Activated CD4-positive, alpha-beta memory T cell treated with anti-CD3 and anti-CD28 coated beads, Interleukin-2, amount 10 ng/mL, durations not matched to agents 7 days and 5 days (primary cell): ENCODE results near the gene GMDS. TPM values are rescaled to one million over a fixed set of nuclear protein-coding genes. Genes with fewer than 3 reads are reported as not detected.

ENCODE experiments used
- CTCF ChIA-PET: fragments of 350-600 bp; sonication (Branson Sonifier 250); formaldehyde crosslinking; loops from one replicate; lab custom pipeline; 2021; ENCODE audit warnings: antibody characterized with exemption, inconsistent platforms; lab: Charles Lee
- POLR2A ChIA-PET: fragments of 350-600 bp; sonication (Branson Sonifier 250); formaldehyde crosslinking; loops from one replicate; lab custom pipeline; 2021; ENCODE audit warnings: antibody characterized with exemption; lab: Charles Lee
- DNase-seq: peaks from one replicate; pipeline ENCODE4 v3.0.0-alpha.2; 2020
- H3K27ac Mint-ChIP-seq: one replicate; pipeline ENCODE4 v1.8.0; 2021; ENCODE audit warnings: mild to moderate bottlenecking, mixed read lengths
- H3K27me3 Mint-ChIP-seq: one replicate; pipeline ENCODE4 v1.8.0; 2021; ENCODE audit warnings: mixed read lengths
- H3K36me3 Mint-ChIP-seq: one replicate; pipeline ENCODE4 v1.8.0; 2021; ENCODE audit warnings: low read depth, mixed read lengths
- H3K4me1 Mint-ChIP-seq: one replicate; pipeline ENCODE4 v1.8.0; 2021; ENCODE audit warnings: mixed read lengths
- H3K4me3 Mint-ChIP-seq: one replicate; pipeline ENCODE4 v1.8.0; 2021; ENCODE audit warnings: mild to moderate bottlenecking, mixed read lengths
- H3K9me3 Mint-ChIP-seq: one replicate; pipeline ENCODE4 v1.8.0; 2021; ENCODE audit warnings: mixed read lengths
- total RNA-seq, 2 experiments: library from RNA; stranded (reverse); gene quantifications; one replicate each; pipeline ENCODE4 v1.2.3, GENCODE V29; 2021

GMDS gene
- total RNA-seq, 2 experiments from 2014 or later = 23.7 to 24.7 TPM

- H3K4me3 Mint-ChIP-seq = no peak overlapping the region
- ChIA-PET CTCF (interaction anchor here (0.5 to 1.4 kb wide), 8 partner anchors 10 to 502 kb away, joined by 3 to 4 read pairs (median 3); no protein-coding TSS in a partner anchor), POLR2A (no interaction called here)
- H3K9me3 Mint-ChIP-seq = no peaks in the 10 kb centered on the region
- no peak for DNase-seq
- no peaks in the 10 kb centered on the region for H3K36me3 Mint-ChIP-seq
- H3K4me1 Mint-ChIP-seq = no peaks in the 10 kb centered on the region
- no peak overlapping the region for H3K27ac Mint-ChIP-seq
- H3K27me3 Mint-ChIP-seq = no peaks in the 10 kb centered on the region
Observed at GRCh38 chr6:2104524-2104880, 140.9 kb downstream of the GMDS start.

GRCh38 chr6:2103765-2104523 is 141.5 kb downstream of the GMDS start:
- Mint-ChIP-seq H3K27ac (no peak overlapping the region), H3K4me3 (no peak overlapping the region), H3K36me3 (no peaks in the 10 kb centered on the region), H3K27me3 (no peaks in the 10 kb centered on the region), H3K9me3 (no peaks in the 10 kb centered on the region), H3K4me1 (no peaks in the 10 kb centered on the region)
- no peak for DNase-seq
- ChIA-PET CTCF (interaction anchor here (0.7 to 1.4 kb wide), 8 partner anchors 9 to 501 kb away, joined by 3 to 6 read pairs (median 4); no protein-coding TSS in a partner anchor), POLR2A (no interaction called here)

- no peak for DNase-seq
- ChIA-PET CTCF (no interaction called here), POLR2A (no interaction called here)
- Mint-ChIP-seq H3K4me3 (no peak overlapping the region), H3K27me3 (no peaks in the 10 kb centered on the region), H3K9me3 (no peaks in the 10 kb centered on the region), H3K4me1 (no peaks in the 10 kb centered on the region), H3K27ac (no peak overlapping the region), H3K36me3 (no peaks in the 10 kb centered on the region)
Observed at GRCh38 chr6:2102966-2103365, 142.4 kb downstream of the GMDS start.

- ChIA-PET POLR2A (no interaction called here), CTCF (no interaction called here)
- Mint-ChIP-seq H3K27ac (no peak overlapping the region), H3K36me3 (no peaks in the 10 kb centered on the region), H3K9me3 (no peaks in the 10 kb centered on the region), H3K4me1 (no peaks in the 10 kb centered on the region), H3K4me3 (no peak overlapping the region), H3K27me3 (no peaks in the 10 kb centered on the region)
- DNase-seq = no peak
Observed at GRCh38 chr6:2102316-2102883, 143.0 kb downstream of the GMDS start.

GRCh38 chr6:2101213-2101612 is 144.2 kb downstream of the GMDS start:
- CTCF ChIA-PET = no interaction called here
- no peak overlapping the region for H3K27ac Mint-ChIP-seq
- no peaks in the 10 kb centered on the region for H3K4me1 Mint-ChIP-seq

GRCh38 chr6:2099870-2100269 is 145.5 kb downstream of the GMDS start:
- H3K9me3 Mint-ChIP-seq = no peaks in the 10 kb centered on the region

More at GRCh38 chr6:2101213-2101612, 144.2 kb downstream of the GMDS start:
- Mint-ChIP-seq H3K9me3 (no peaks in the 10 kb centered on the region), H3K27me3 (no peaks in the 10 kb centered on the region), H3K4me3 (no peak overlapping the region), H3K36me3 (no peaks in the 10 kb centered on the region)
- POLR2A ChIA-PET = no interaction called here
- DNase-seq = no peak

GRCh38 chr6:2097464-2097863 is 147.9 kb downstream of the GMDS start:
- Mint-ChIP-seq H3K27me3 (no peaks in the 10 kb centered on the region), H3K4me1 (no peaks in the 10 kb centered on the region)
- CTCF ChIA-PET = no interaction called here

More at GRCh38 chr6:2099870-2100269, 145.5 kb downstream of the GMDS start:
- H3K27me3 Mint-ChIP-seq = no peaks in the 10 kb centered on the region
- CTCF ChIA-PET = no interaction called here
- no peak overlapping the region for H3K27ac Mint-ChIP-seq
- no peaks in the 10 kb centered on the region for H3K4me1 Mint-ChIP-seq
- H3K36me3 Mint-ChIP-seq = no peaks in the 10 kb centered on the region
- POLR2A ChIA-PET = no interaction called here
- no peak for DNase-seq
- no peak overlapping the region for H3K4me3 Mint-ChIP-seq

GRCh38 chr6:2094642-2095041 is 150.8 kb downstream of the GMDS start:
- Mint-ChIP-seq H3K36me3 (no peaks in the 10 kb centered on the region), H3K27me3 (no peaks in the 10 kb centered on the region), H3K4me1 (no peaks in the 10 kb centered on the region), H3K4me3 (no peak overlapping the region), H3K9me3 (no peaks in the 10 kb centered on the region), H3K27ac (no peak overlapping the region)
- ChIA-PET POLR2A (no interaction called here), CTCF (interaction anchor here (0.8 kb wide), 1 partner anchor 10 kb away, joined by 3 read pairs; no protein-coding TSS in a partner anchor)
- no peak for DNase-seq

More at GRCh38 chr6:2097464-2097863, 147.9 kb downstream of the GMDS start:
- POLR2A ChIA-PET = interaction anchor here (1.2 kb wide), 1 partner anchor 489 kb away, joined by 3 read pairs; no protein-coding TSS in a partner anchor
- H3K36me3 Mint-ChIP-seq = no peaks in the 10 kb centered on the region
- no peak overlapping the region for H3K27ac Mint-ChIP-seq
- no peaks in the 10 kb centered on the region for H3K9me3 Mint-ChIP-seq
- no peak for DNase-seq
- H3K4me3 Mint-ChIP-seq = no peak overlapping the region

GRCh38 chr6:2086326-2086965 is 159.0 kb downstream of the GMDS start:
- H3K27ac Mint-ChIP-seq = no peak overlapping the region
- ChIA-PET CTCF (no interaction called here), POLR2A (no interaction called here)
- no peaks in the 10 kb centered on the region for H3K9me3 Mint-ChIP-seq
- H3K36me3 Mint-ChIP-seq = peaks cover 5% of the 10 kb centered on the region
- no peak overlapping the region for H3K4me3 Mint-ChIP-seq
- peaks cover 16% of the 10 kb centered on the region for H3K4me1 Mint-ChIP-seq
- H3K27me3 Mint-ChIP-seq = peaks cover 4% of the 10 kb centered on the region
- no peak for DNase-seq

GRCh38 chr6:2085657-2086056 is 159.7 kb downstream of the GMDS start:
- DNase-seq = no peak
- Mint-ChIP-seq H3K36me3 (peaks cover 5% of the 10 kb centered on the region), H3K27me3 (peaks cover 4% of the 10 kb centered on the region), H3K27ac (no peak overlapping the region), H3K9me3 (no peaks in the 10 kb centered on the region), H3K4me1 (peaks cover 24% of the 10 kb centered on the region), H3K4me3 (no peak overlapping the region)
- CTCF ChIA-PET = no interaction called here
- POLR2A ChIA-PET = no interaction called here

- H3K36me3 Mint-ChIP-seq = peaks cover 14% of the 10 kb centered on the region
- peaks cover 10% of the 10 kb centered on the region for H3K9me3 Mint-ChIP-seq
- DNase-seq = peak; percentile 53
- peaks cover 7% of the 10 kb centered on the region for H3K27me3 Mint-ChIP-seq
- H3K4me3 Mint-ChIP-seq = no peak overlapping the region
- no peak overlapping the region for H3K27ac Mint-ChIP-seq
- ChIA-PET CTCF (no interaction called here), POLR2A (interaction anchor here (1.4 kb wide), 1 partner anchor 43 kb away, joined by 7 read pairs; no protein-coding TSS in a partner anchor)
- H3K4me1 Mint-ChIP-seq = peaks cover 33% of the 10 kb centered on the region
Observed at GRCh38 chr6:2081155-2082138, 164.0 kb downstream of the GMDS start.

GRCh38 chr6:2078888-2079287 is 166.5 kb downstream of the GMDS start:
- Mint-ChIP-seq H3K9me3 (peaks cover 10% of the 10 kb centered on the region), H3K36me3 (peaks cover 14% of the 10 kb centered on the region)
- POLR2A ChIA-PET = no interaction called here

More at GRCh38 chr6:2078888-2079287, 166.5 kb downstream of the GMDS start:
- Mint-ChIP-seq H3K27ac (no peak overlapping the region), H3K4me1 (peaks cover 33% of the 10 kb centered on the region), H3K4me3 (no peak overlapping the region), H3K27me3 (peaks cover 7% of the 10 kb centered on the region)
- CTCF ChIA-PET = no interaction called here
- DNase-seq = no peak
